MM.1S (cell line): ENCODE data around the gene FAM216A.

Source experiments
- DNase-seq: peaks from one replicate; pipeline ENCODE4 v3.0.0-alpha.2; 2015
- H2AFZ ChIP-seq: fragments of 300-600 bp; sonication (generic); 2 replicates; pipeline ENCODE4 v1.6.0; 2016; ENCODE audit warnings: antibody characterized with exemption, low read length
- H3F3A ChIP-seq: fragments of 300-600 bp; sonication (generic); 2 replicates; pipeline ENCODE4 v1.6.1; 2016; ENCODE audit warnings: mild to moderate bottlenecking, antibody characterized with exemption, low read length, moderate library complexity, mixed read lengths; ENCODE audit not compliant: insufficient read depth
- H3K27ac ChIP-seq: fragments of 300-600 bp; sonication (generic); 2 replicates; pipeline ENCODE4 v1.5.1; 2016; ENCODE audit warnings: mild to moderate bottlenecking, low read length
- H3K27me3 ChIP-seq: fragments of 300-600 bp; sonication (generic); replicated peaks from 2 replicates; pipeline ENCODE4 v1.6.0; 2016; ENCODE audit warnings: low read length; ENCODE audit not compliant: insufficient read depth
- H3K36me3 ChIP-seq: fragments of 300-600 bp; sonication (generic); replicated peaks from 2 replicates; pipeline ENCODE4 v1.6.1; 2016; ENCODE audit warnings: mild to moderate bottlenecking, low read length, mixed read lengths; ENCODE audit not compliant: insufficient read depth
- H3K4me1 ChIP-seq: fragments of 300-600 bp; sonication (generic); 2 replicates; pipeline ENCODE4 v1.6.1; 2016; ENCODE audit warnings: low read length, mixed read lengths
- H3K4me2 ChIP-seq: fragments of 300-600 bp; sonication (generic); 2 replicates; pipeline ENCODE4 v1.6.0; 2016; ENCODE audit warnings: low read depth, low read length
- H3K4me3 ChIP-seq: fragments of 300-600 bp; sonication (generic); 2 replicates; pipeline ENCODE4 v1.5.1; 2016; ENCODE audit warnings: low read length, mixed read lengths
- H3K79me2 ChIP-seq: fragments of 300-600 bp; sonication (generic); 2 replicates; pipeline ENCODE4 v1.6.1; 2016; ENCODE audit warnings: mixed run types, low read length, mixed read lengths
- H3K9ac ChIP-seq: fragments of 300-600 bp; sonication (generic); 2 replicates; pipeline ENCODE4 v1.6.1; 2016; ENCODE audit warnings: low read length, mixed read lengths
- H3K9me2 ChIP-seq: fragments of 300-600 bp; sonication (generic); replicated peaks from 2 replicates; pipeline ENCODE4 v1.6.1; 2016; ENCODE audit warnings: mild to moderate bottlenecking, low read length, mixed read lengths; ENCODE audit not compliant: insufficient read depth
- H3K9me3 ChIP-seq: fragments of 300-600 bp; sonication (generic); replicated peaks from 2 replicates; pipeline ENCODE4 v1.6.1; 2016; ENCODE audit warnings: mild to moderate bottlenecking, low read length, mixed read lengths; ENCODE audit not compliant: insufficient read depth
- H4K20me1 ChIP-seq: fragments of 300-600 bp; sonication (generic); 2 replicates; pipeline ENCODE4 v1.6.1; 2016; ENCODE audit warnings: mild to moderate bottlenecking, low read length, moderate library complexity, mixed read lengths; ENCODE audit not compliant: insufficient read depth
- EZH2 ChIP-seq: fragments of 300-600 bp; sonication (generic); optimal IDR thresholded peaks from 2 replicates; pipeline ENCODE3; 2017; ENCODE audit warnings: low read depth, mild to moderate bottlenecking, antibody characterized with exemption, low read length, mixed read lengths
- EZH2phosphoT487 ChIP-seq: fragments of 300-600 bp; sonication (generic); IDR thresholded peaks from 2 replicates; pipeline ENCODE4 v1.6.1; 2018; ENCODE audit warnings: antibody characterized with exemption, low read length
- TF ChIP-seq, protein P1 (sequence below): fragments of 300-600 bp; sonication (generic); IDR thresholded peaks from 2 replicates; pipeline ENCODE4 v1.5.1; 2016; ENCODE audit warnings: antibody characterized with exemption, low read length, mixed read lengths

The FAM216A gene

DNA sequence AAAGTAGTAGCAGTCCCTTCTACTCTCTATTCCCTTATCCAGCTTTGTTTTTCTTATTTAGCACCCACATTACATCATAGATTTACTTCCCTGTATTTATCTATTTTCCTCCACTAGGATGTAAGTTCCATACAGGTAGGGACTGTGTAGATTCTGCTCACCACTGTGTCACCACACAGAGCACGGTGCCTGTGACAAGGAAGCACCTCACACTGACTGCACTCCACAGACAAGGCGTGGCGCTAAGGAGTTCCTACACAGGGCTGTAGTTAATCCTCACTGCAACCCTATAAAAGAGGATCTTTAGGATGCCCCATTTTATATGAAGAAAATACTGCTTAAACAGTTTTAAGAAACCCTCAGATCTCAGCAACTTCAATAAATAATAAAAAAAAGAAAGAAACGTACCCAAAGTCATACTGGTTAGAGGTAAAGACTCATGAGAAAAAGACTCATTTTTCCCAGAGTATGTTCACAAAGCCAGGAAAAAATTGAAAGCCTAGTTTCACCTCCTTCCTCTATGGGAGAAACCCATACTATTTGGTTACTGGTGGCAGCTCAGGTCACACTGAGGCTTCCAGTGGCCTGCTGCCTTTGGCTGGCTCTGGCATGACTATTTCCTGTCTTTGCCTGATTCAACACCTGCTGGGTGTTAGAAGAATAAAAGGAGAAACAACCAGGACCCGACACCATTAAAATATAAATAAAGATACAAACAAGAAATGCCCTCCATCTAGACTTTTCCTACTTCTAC, 70.4 kb downstream of the FAM216A start:
- Histone ChIP-seq H4K20me1 (no peaks in the 10 kb centered on the region), H3K27me3 (no peaks in the 10 kb centered on the region), H3K4me1 (peaks cover 3% of the 10 kb centered on the region; the same call in 1 of the 2 replicates), H2AFZ (no peak overlapping the region), H3K79me2 (peaks cover 4% of the 10 kb centered on the region; the same call in 1 of the 2 replicates), H3K9ac (no peak overlapping the region), H3K9me3 (no peaks in the 10 kb centered on the region), H3K36me3 (no peaks in the 10 kb centered on the region), H3K27ac (no peak overlapping the region), H3K4me3 (no peak overlapping the region), H3F3A (no peaks in the 10 kb centered on the region; the same call in 1 of the 2 replicates), H3K9me2 (no peaks in the 10 kb centered on the region), H3K4me2 (no peak overlapping the region)
- no peak for DNase-seq
- TF ChIP-seq EZH2 = no peak
- TF ChIP-seq EZH2phosphoT487 = no peak
- TF ChIP-seq, protein P1, sequence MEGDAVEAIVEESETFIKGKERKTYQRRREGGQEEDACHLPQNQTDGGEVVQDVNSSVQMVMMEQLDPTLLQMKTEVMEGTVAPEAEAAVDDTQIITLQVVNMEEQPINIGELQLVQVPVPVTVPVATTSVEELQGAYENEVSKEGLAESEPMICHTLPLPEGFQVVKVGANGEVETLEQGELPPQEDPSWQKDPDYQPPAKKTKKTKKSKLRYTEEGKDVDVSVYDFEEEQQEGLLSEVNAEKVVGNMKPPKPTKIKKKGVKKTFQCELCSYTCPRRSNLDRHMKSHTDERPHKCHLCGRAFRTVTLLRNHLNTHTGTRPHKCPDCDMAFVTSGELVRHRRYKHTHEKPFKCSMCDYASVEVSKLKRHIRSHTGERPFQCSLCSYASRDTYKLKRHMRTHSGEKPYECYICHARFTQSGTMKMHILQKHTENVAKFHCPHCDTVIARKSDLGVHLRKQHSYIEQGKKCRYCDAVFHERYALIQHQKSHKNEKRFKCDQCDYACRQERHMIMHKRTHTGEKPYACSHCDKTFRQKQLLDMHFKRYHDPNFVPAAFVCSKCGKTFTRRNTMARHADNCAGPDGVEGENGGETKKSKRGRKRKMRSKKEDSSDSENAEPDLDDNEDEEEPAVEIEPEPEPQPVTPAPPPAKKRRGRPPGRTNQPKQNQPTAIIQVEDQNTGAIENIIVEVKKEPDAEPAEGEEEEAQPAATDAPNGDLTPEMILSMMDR = no peak
